ENCODE results near the gene BEND5.

DNA sequence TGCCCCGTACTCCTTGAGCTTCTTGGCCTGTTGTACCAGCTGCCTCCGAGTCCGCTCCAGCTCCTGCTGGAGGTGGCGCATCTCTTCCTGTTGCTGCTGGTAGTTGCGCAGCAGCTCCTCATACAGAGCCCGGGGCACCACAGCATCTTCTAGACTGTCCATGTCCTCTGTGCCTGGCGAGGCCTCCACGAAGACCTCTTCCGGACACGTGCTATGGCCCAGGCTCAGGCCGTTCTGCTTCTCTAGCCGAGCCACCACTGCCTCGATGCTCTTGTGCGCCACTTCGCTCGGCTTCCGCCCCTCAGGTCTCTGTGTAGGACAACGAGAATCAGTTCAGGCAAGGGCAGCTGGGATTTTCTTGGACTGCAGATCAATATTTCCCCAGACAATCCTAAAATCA, 17.7 kb downstream of the BEND5 start:
- TF ChIP-seq, protein P1, sequence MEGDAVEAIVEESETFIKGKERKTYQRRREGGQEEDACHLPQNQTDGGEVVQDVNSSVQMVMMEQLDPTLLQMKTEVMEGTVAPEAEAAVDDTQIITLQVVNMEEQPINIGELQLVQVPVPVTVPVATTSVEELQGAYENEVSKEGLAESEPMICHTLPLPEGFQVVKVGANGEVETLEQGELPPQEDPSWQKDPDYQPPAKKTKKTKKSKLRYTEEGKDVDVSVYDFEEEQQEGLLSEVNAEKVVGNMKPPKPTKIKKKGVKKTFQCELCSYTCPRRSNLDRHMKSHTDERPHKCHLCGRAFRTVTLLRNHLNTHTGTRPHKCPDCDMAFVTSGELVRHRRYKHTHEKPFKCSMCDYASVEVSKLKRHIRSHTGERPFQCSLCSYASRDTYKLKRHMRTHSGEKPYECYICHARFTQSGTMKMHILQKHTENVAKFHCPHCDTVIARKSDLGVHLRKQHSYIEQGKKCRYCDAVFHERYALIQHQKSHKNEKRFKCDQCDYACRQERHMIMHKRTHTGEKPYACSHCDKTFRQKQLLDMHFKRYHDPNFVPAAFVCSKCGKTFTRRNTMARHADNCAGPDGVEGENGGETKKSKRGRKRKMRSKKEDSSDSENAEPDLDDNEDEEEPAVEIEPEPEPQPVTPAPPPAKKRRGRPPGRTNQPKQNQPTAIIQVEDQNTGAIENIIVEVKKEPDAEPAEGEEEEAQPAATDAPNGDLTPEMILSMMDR (conservative IDR thresholded peaks at IDR 0.05; ENCODE audit: low read depth, low read length) = no peak
- TF ChIP-seq RAD21 (IDR thresholded peaks at IDR 0.05; ENCODE audit: low read length) = no peak
- TF ChIP-seq POLR2A (IDR thresholded peaks at IDR 0.05; ENCODE audit: low read depth, low read length) = no peak
- no peak for TF ChIP-seq BHLHE40 (IDR thresholded peaks at IDR 0.05; ENCODE audit: low read depth, low read length)
- no peak for TF ChIP-seq MAFK (IDR thresholded peaks at IDR 0.05; ENCODE audit: low read depth, low read length)
- TF ChIP-seq SMC3 (IDR thresholded peaks at IDR 0.05; ENCODE audit: low read depth, low read length) = no peak
- TF ChIP-seq, protein P2, sequence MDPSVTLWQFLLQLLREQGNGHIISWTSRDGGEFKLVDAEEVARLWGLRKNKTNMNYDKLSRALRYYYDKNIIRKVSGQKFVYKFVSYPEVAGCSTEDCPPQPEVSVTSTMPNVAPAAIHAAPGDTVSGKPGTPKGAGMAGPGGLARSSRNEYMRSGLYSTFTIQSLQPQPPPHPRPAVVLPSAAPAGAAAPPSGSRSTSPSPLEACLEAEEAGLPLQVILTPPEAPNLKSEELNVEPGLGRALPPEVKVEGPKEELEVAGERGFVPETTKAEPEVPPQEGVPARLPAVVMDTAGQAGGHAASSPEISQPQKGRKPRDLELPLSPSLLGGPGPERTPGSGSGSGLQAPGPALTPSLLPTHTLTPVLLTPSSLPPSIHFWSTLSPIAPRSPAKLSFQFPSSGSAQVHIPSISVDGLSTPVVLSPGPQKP (IDR thresholded peaks at IDR 0.05; ENCODE audit: borderline replicate concordance, low read depth, low read length) = no peak
- TF ChIP-seq FOS (IDR thresholded peaks at IDR 0.05; ENCODE audit: low read depth, low read length) = no peak
- TF ChIP-seq RFX5 (IDR thresholded peaks at IDR 0.05; ENCODE audit: low read depth, low read length) = no peak
